Erythroblast (primary cell): ENCODE results near the gene TMEM135.
"Not testable (repeated sequence)": the region's sequence is repeated elsewhere in the genome, so short reads cannot be mapped to it uniquely, and the experiment has no call there.

Experiments
- DNase-seq, 2 experiments: peaks; one replicate each; lab custom pipeline; 2025; lab: John Stamatoyannopoulos, UW
- GATA1 ChIP-seq: IDR thresholded peaks from 2 replicates; pipeline ENCODE4 v1.6.1; 2011; ENCODE audit warnings: low read depth, mild to moderate bottlenecking, control low read depth, low read length, moderate library complexity
- POLR2A ChIP-seq: IDR thresholded peaks from 2 replicates; pipeline ENCODE4 v1.6.1; 2011; ENCODE audit warnings: mild to moderate bottlenecking, low read length

TMEM135 gene

GRCh38 chr11:87120937-87121336 lies 83.2 kb downstream of the TMEM135 start:
- TF ChIP-seq GATA1 (no peak), POLR2A (no peak)
- no peak for DNase-seq

- no peak for DNase-seq
- no peak for TF ChIP-seq GATA1
- TF ChIP-seq POLR2A: no peak
Observed at GRCh38 chr11:87122852-87123251, 85.1 kb downstream of the TMEM135 start.

DNA sequence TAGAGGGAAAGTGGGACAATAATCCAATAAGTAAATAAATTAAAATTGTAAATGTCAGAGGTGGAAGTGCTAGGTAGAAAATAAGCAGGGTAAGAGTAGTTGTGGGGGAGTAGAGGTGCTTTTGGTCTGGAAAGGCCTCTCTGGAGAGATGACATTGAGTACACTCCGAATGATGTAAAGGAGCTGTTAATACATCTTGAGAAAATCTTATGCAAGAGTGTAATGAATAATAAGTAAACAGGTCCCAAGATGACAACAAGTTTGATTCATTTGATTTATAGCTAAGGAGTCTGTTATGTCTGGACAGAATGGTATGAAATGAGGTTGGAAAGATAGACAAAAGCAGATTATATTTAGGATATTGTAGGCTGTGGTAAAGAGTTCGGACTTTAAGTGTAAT lies 87.5 kb downstream of the TMEM135 start:
- no peak for DNase-seq
- TF ChIP-seq POLR2A (no peak), GATA1 (no peak)

DNA sequence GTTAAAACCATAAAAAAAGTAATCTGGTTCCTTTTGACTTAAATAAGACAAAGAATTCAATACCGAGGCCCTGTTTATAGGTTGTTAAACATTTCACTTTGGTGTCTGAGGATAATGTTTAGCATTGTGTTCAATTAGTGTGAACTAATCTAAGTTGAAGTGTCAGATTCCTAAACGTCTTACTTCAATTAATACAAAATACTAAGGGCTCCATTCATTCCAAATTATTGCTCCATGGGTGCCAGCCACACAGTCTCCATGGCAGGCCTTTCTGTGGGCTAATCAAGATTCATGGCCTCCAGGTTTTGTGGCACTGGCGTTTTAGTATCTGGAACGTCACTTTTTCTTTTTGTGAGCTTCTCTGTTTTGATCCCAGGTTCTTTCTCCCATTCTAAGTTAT lies 89.4 kb downstream of the TMEM135 start:
- no peak for TF ChIP-seq POLR2A
- TF ChIP-seq GATA1: no peak
- DNase-seq: no peak

GRCh38 chr11:87128372-87128771 lies 90.6 kb downstream of the TMEM135 start:
- no peak for TF ChIP-seq GATA1
- no peak for TF ChIP-seq POLR2A
- no peak for DNase-seq

DNA sequence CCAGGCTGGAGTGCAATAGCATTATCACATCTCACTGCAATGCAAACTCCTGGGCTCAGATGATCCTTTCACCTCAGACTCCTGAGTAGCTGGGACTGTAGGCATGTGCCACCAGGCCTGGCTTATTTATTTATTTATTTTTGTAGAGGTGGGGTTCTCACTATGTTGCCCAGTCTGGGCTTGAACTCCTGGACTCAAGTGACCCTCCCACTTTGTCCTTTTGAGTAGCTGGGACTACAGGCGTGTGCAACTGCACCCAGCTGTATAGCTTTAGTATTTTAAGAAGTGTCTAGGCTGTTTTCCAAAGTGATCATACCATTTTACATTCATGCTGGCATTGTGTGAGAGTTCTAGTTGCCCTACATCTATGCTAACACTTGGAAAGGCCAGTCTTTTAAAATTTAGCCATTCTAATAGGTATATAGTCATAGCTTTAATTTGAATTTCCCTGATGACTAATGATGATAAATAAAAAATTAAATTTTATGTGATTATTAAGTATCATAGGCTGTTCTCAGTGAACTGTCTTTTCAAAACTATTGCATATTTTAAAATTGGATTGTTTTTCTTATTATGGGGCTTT lies 96.9 kb downstream of the TMEM135 start:
- no peak for DNase-seq
- TF ChIP-seq GATA1: no peak
- no peak for TF ChIP-seq POLR2A

DNA sequence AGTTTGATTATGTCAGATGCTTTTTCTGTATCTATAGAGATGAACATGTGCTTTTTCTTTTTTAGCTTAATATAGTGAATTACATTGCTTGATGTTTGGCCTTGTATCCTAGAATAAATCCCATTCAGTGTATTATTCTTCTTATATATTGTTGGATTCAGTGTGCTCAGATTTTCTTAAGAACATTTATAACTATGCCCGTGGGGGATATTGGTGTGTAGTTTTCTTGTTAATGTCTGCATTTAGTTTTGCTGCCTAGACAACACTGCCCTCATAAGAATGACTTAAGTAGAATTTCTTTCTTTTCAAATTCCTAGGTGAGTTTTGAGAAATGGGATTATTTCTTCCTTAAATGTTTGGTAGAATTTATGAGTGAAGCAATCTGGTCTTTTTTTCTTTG lies 98.5 kb downstream of the TMEM135 start:
- TF ChIP-seq POLR2A (no peak), GATA1 (no peak)
- no peak for DNase-seq

GRCh38 chr11:87137711-87138110 lies 100.0 kb downstream of the TMEM135 start:
- DNase-seq: no peak
- TF ChIP-seq POLR2A: no peak
- no peak for TF ChIP-seq GATA1

- no peak for DNase-seq
- TF ChIP-seq POLR2A (no peak), GATA1 (no peak)
Observed at GRCh38 chr11:87139475-87139874, 101.7 kb downstream of the TMEM135 start.

DNA sequence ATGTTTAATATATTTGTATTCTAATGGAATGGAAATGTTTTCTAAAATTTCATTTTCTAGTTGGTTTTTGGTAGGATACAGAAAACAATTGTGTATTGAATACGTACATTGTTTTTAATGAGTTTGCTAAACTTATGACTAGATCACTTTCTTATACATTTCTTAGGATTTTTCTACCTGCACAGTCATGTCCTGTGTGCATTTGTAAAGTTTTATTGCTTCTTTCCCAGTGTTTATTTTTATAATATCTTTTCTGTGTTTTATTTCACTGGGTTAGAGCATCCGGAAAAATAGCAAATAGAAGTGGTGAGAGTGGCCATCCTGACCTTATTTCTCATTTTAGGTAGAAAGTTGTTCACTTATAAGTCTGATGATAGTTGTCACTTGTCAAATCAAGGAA lies 103.6 kb downstream of the TMEM135 start:
- no peak for TF ChIP-seq POLR2A
- TF ChIP-seq GATA1: no peak
- no peak for DNase-seq

- TF ChIP-seq POLR2A (no peak), GATA1 (no peak)
- DNase-seq: no peak
Observed at GRCh38 chr11:87141980-87142514, 104.3 kb downstream of the TMEM135 start.

GRCh38 chr11:87142594-87142993 lies 104.9 kb downstream of the TMEM135 start:
- DNase-seq: no peak
- TF ChIP-seq POLR2A (no peak), GATA1 (no peak)

GRCh38 chr11:87143641-87144040 lies 105.9 kb downstream of the TMEM135 start:
- no peak for DNase-seq
- TF ChIP-seq GATA1 (no peak), POLR2A (no peak)

- no peak for TF ChIP-seq POLR2A
- no peak for TF ChIP-seq GATA1
- DNase-seq: no peak
Observed at GRCh38 chr11:87144252-87144651, 106.5 kb downstream of the TMEM135 start.

GRCh38 chr11:87148749-87149148 lies 111.0 kb downstream of the TMEM135 start:
- no peak for DNase-seq
- TF ChIP-seq POLR2A (no peak), GATA1 (no peak)

- DNase-seq: not testable (repeated sequence)
Observed at GRCh38 chr11:87149782-87150181, 112.0 kb downstream of the TMEM135 start.
